Measurements from ENCODE around the gene TBX2.

TBX2 gene

GRCh38 chr17:61456688-61457225 lies 57.1 kb downstream of the TBX2 start:
- DNase-seq (ENCODE audit: low read depth) = no peak
- H3K4me3 ChIP-seq (ENCODE audit: control insufficient read depth, low read depth, low read length) = no peak overlapping the region
- TF ChIP-seq CTCF (conservative IDR thresholded peaks at IDR 0.05; ENCODE audit: control insufficient read depth, insufficient read depth, low read depth, low read length) = no peak

GRCh38 chr17:61457226-61457983 lies 57.8 kb downstream of the TBX2 start:
- no peak for DNase-seq (ENCODE audit: low read depth)
- H3K4me3 ChIP-seq (ENCODE audit: control insufficient read depth, low read depth, low read length) = peak overlapping the region; percentile 7
- no peak for TF ChIP-seq CTCF (conservative IDR thresholded peaks at IDR 0.05; ENCODE audit: control insufficient read depth, insufficient read depth, low read depth, low read length)

GRCh38 chr17:61458000-61458399 lies 58.4 kb downstream of the TBX2 start:
- TF ChIP-seq CTCF (conservative IDR thresholded peaks at IDR 0.05; ENCODE audit: control insufficient read depth, insufficient read depth, low read depth, low read length) = no peak
- no peak overlapping the region for H3K4me3 ChIP-seq (ENCODE audit: control insufficient read depth, low read depth, low read length)
- DNase-seq (ENCODE audit: low read depth) = no peak

GRCh38 chr17:61458421-61459141 lies 58.9 kb downstream of the TBX2 start:
- no peak for TF ChIP-seq CTCF (conservative IDR thresholded peaks at IDR 0.05; ENCODE audit: control insufficient read depth, insufficient read depth, low read depth, low read length)
- no peak for DNase-seq (ENCODE audit: low read depth)
- no peak overlapping the region for H3K4me3 ChIP-seq (ENCODE audit: control insufficient read depth, low read depth, low read length)
